Peyer's patch (tissue), 4 donors: ENCODE results near the gene TACC2.

ENCODE experiments used
- CTCF ChIP-seq, 6 experiments: fragments of 450-650 bp in 4 of 6; fragments of 200-600 bp in 2 of 6; sonication (generic) in 1 of 6; IDR thresholded peaks; one replicate each; pipeline ENCODE4 v1.5.1; 2017 to 2019; ENCODE audit warnings: antibody characterized with exemption in 6 of 6, mild to moderate bottlenecking in 3 of 6, moderate library complexity in 1 of 6
- POLR2A ChIP-seq, 2 donors: fragments of 450-650 bp; IDR thresholded peaks; one replicate each; pipeline ENCODE4 v1.5.1; 2017; ENCODE audit warnings: antibody characterized with exemption in 2 of 2, mild to moderate bottlenecking in 2 of 2, moderate library complexity in 2 of 2

DNA sequence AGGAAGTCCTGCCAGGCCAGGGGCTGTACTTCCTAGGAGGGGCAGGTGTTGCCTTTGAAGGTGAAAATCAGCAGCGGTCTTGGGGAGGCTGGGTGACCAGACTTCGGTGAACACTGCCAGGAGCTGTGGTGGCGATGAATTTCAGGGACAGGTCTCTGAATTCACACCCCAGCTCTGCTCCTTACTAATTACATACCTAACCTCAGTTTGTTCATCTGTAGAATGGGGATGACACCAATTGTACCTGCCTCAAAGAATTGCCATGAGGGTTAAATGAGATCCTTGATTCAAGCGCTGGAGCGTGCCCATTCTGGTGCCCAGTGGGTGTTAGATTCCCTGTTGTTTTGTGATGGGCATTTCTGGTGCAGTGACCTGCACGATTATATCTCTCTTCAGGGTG is 102.8 kb downstream of the TACC2 start:
- TF ChIP-seq POLR2A (IDR thresholded peaks at IDR 0.05) (no peak), CTCF (IDR thresholded peaks at IDR 0.05) (no peak)
